ENCODE results near the gene SPSB1. TPM values are rescaled to one million over a fixed set of nuclear protein-coding genes. Genes with fewer than 3 reads are reported as not detected.
"Not testable (repeated sequence)": the region's sequence is repeated elsewhere in the genome, so short reads cannot be mapped to it uniquely, and the experiment has no call there.

SPSB1 gene
- total RNA-seq, 2 experiments from 2014 or later, result 11.0 to 12.5 TPM

DNA sequence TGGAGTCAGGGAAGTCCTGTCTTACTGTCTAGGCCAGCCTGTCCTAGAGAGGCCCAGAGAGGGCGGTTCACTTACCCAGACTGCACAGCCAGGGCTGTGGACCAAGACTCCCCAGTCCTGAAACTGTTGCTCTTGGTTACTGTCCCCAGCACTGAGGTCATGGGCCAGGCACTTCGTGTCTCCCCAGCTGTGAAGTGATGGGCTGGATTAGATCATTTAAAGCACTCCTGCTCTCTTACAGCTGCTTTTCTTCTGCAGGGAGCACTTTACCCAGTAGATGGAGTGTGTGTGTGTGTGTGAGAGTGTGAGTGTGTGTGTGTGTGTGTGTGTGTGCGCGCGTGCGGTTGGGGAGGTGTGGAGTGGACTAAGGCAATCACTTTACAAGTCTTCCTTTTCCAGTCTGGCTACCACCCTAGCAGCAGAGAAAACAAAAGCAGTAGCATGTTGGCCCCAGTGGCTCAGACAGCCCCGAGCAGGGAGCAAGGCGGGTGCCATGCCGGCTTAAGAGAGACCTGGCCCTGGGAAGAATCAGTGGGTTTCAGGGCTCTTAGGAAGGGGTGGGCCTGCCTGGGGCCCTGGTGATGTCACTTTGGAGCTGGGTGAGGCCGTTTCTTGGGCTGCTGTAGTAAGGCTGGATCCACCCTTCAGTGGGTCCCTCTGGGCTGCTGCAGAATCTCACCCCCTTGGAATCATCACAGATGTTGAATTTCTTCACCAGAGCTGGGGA lies 2.4 kb downstream of the SPSB1 start:
- Mint-ChIP-seq H3K27ac (peak overlapping the region; percentile 43), H3K27me3 (peaks cover 3% of the 10 kb centered on the region), H3K9me3 (no peaks in the 10 kb centered on the region), H3K4me1 (ENCODE audit: low read depth) (peaks cover 25% of the 10 kb centered on the region), H3K36me3 (no peaks in the 10 kb centered on the region), H3K4me3 (no peak overlapping the region)
- ChIA-PET CTCF (interaction anchor here (0.6 to 1.8 kb wide), 8 partner anchors 20 to 196 kb away, joined by 3 to 8 read pairs (median 4); no protein-coding TSS in a partner anchor), POLR2A (no interaction called here)
- peak; percentile 72 for DNase-seq
- intact Hi-C loops (cut with micrococcal nuclease), result loop anchor here (1.0 to 5.0 kb wide), 5 partner anchors 14 to 292 kb away; partner anchors contain the start of gene TMEM201

DNA sequence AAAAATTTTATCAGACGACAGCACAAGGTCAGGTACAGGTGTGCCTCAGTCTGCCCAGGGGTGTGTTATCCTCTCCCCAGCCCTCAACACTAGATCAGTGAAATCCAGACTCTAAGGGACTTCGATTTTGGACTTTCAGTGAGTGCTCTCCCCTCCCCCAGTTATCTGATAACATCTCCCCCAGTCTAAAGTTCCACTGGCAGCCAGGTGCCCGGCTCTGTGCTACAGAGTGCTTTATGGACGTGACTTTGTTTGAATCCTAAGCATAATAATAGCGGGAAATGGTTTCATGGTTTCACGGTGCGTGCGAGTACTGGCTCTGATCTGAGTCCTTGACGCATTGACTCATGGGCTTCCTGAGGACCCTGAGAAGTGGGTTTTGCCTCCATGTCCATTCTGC lies 3.2 kb downstream of the SPSB1 start:
- no peaks in the 10 kb centered on the region for H3K9me3 Mint-ChIP-seq
- CTCF ChIA-PET, result interaction anchor here (1.0 to 1.8 kb wide), 5 partner anchors 20 to 196 kb away, joined by 3 to 8 read pairs (median 5); no protein-coding TSS in a partner anchor
- peaks cover 3% of the 10 kb centered on the region for H3K27me3 Mint-ChIP-seq
- DNase-seq, result no peak
- H3K27ac Mint-ChIP-seq, result no peak overlapping the region
- no peak overlapping the region for H3K4me3 Mint-ChIP-seq
- no peaks in the 10 kb centered on the region for H3K36me3 Mint-ChIP-seq
- POLR2A ChIA-PET, result no interaction called here
- intact Hi-C loops (cut with micrococcal nuclease), result loop anchor here (2.0 kb wide), 2 partner anchors 15 to 117 kb away; no protein-coding TSS in a partner anchor
- peaks cover 27% of the 10 kb centered on the region for H3K4me1 Mint-ChIP-seq (ENCODE audit: low read depth)

- intact Hi-C loops (cut with micrococcal nuclease), result no loop called here
- Mint-ChIP-seq H3K4me3 (no peak overlapping the region), H3K9me3 (no peaks in the 10 kb centered on the region), H3K36me3 (no peaks in the 10 kb centered on the region), H3K27me3 (peaks cover under 1% of the 10 kb centered on the region), H3K27ac (no peak overlapping the region), H3K4me1 (ENCODE audit: low read depth) (peaks cover 27% of the 10 kb centered on the region)
- ChIA-PET POLR2A (no interaction called here), CTCF (interaction anchor here (0.5 to 1.5 kb wide), 2 partner anchors 200 to 329 kb away, joined by 3 read pairs; no protein-coding TSS in a partner anchor)
- no peak for DNase-seq
These were observed 4.2 kb downstream of the SPSB1 start for GRCh38 chr1:9296850-9297249.

- ChIA-PET CTCF (interaction anchor here (1.0 to 1.5 kb wide), 2 partner anchors 9 to 199 kb away, joined by 3 read pairs; no protein-coding TSS in a partner anchor), POLR2A (no interaction called here)
- intact Hi-C loops (cut with micrococcal nuclease), result no loop called here
- Mint-ChIP-seq H3K4me3 (no peak overlapping the region), H3K27ac (no peak overlapping the region), H3K4me1 (ENCODE audit: low read depth) (peaks cover 29% of the 10 kb centered on the region), H3K27me3 (no peaks in the 10 kb centered on the region), H3K36me3 (no peaks in the 10 kb centered on the region), H3K9me3 (no peaks in the 10 kb centered on the region)
- no peak for DNase-seq
These were observed 5.1 kb downstream of the SPSB1 start for GRCh38 chr1:9297831-9298230.

DNA sequence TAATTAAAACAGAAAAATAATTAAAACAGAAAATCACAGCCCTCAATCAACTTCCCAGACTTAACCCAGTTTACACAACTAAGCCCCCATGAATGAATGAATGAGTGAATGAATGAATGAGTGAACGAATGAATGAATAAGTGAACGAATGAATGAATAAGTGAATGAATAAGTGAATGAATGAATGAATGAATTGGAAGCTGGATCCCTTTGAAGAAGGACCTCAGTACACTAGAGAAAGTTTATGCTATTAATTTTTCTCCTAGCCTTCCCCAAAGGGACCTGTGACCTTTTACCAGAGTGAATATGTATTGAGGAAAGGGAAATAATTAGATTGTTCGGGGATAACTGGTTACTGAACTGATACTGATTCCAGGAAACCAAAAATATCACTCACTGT lies 5.6 kb downstream of the SPSB1 start:
- ChIA-PET POLR2A (no interaction called here), CTCF (interaction anchor here (1.0 kb wide), 1 partner anchor 9 kb away, joined by 3 read pairs; no protein-coding TSS in a partner anchor)
- Mint-ChIP-seq H3K27me3 (no peaks in the 10 kb centered on the region), H3K9me3 (no peaks in the 10 kb centered on the region), H3K4me3 (no peak overlapping the region), H3K4me1 (ENCODE audit: low read depth) (peaks cover 32% of the 10 kb centered on the region), H3K36me3 (no peaks in the 10 kb centered on the region), H3K27ac (no peak overlapping the region)
- intact Hi-C loops (cut with micrococcal nuclease), result no loop called here
- DNase-seq, result no peak

DNA sequence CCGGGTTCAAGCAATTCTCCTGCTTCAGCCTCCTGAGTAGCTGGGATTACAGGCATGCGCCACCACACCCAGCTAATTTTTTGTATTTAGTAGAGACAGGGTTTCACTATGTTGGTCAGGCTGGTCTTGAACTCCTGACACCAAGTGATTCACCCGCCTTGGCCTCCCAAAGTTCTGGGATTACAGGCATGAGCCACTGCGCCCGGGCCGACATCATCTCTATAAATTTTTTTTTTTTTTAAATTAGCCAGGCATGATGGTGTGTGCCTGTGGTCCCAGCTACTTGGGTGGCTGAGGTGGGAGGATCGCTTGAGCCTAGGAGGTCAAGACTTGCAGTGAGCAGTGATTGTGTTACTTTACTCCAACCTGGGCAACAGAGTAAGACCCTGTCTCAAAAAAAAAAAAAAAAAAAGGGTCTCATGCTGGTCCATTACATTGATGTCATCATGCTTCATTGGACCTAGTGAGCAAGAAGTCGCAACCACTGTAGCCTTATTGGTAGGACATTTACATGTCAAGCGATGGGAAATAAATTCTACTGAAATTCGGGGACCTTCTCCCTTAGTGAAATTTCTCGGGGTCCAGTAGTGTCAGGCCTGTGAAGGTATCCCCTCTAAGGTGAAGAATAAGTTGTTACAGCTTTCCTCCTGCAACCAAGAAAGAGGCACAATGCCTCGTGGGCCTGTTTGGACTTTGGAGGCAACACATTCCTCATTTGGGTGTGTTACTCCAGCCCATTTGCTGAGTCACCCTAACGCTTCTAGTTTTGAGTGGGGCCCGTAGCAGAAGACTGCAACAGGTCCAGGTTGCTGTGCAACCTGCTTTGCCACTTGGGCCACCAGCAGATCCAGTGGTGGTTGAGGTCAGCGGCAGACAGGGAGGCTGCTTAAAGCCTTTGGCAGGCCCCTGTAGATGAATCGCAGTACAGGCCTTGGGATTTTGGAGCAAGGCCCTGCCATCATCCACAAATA lies 7.2 kb downstream of the SPSB1 start:
- peaks cover 28% of the 10 kb centered on the region for H3K4me1 Mint-ChIP-seq (ENCODE audit: low read depth)
- H3K9me3 Mint-ChIP-seq; DNase-seq; H3K4me3 Mint-ChIP-seq; intact Hi-C loops (cut with micrococcal nuclease); H3K27me3 Mint-ChIP-seq; H3K36me3 Mint-ChIP-seq; H3K27ac Mint-ChIP-seq: not testable (repeated sequence)
- CTCF ChIA-PET, result interaction anchor here (0.7 kb wide), 1 partner anchor 10 kb away, joined by 3 read pairs; no protein-coding TSS in a partner anchor
- POLR2A ChIA-PET, result interaction anchor here (0.6 kb wide), 1 partner anchor 106 kb away, joined by 8 read pairs; no protein-coding TSS in a partner anchor

GRCh38 chr1:9300573-9300972 lies 7.9 kb downstream of the SPSB1 start:
- no peak for DNase-seq
- no peaks in the 10 kb centered on the region for H3K36me3 Mint-ChIP-seq
- no peak overlapping the region for H3K27ac Mint-ChIP-seq
- no peaks in the 10 kb centered on the region for H3K9me3 Mint-ChIP-seq
- ChIA-PET CTCF (interaction anchor here (0.6 kb wide), 1 partner anchor 219 kb away, joined by 3 read pairs; no protein-coding TSS in a partner anchor), POLR2A (no interaction called here)
- H3K4me1 Mint-ChIP-seq (ENCODE audit: low read depth), result peaks cover 28% of the 10 kb centered on the region
- intact Hi-C loops (cut with micrococcal nuclease), result no loop called here
- H3K4me3 Mint-ChIP-seq, result no peak overlapping the region
- no peaks in the 10 kb centered on the region for H3K27me3 Mint-ChIP-seq

DNA sequence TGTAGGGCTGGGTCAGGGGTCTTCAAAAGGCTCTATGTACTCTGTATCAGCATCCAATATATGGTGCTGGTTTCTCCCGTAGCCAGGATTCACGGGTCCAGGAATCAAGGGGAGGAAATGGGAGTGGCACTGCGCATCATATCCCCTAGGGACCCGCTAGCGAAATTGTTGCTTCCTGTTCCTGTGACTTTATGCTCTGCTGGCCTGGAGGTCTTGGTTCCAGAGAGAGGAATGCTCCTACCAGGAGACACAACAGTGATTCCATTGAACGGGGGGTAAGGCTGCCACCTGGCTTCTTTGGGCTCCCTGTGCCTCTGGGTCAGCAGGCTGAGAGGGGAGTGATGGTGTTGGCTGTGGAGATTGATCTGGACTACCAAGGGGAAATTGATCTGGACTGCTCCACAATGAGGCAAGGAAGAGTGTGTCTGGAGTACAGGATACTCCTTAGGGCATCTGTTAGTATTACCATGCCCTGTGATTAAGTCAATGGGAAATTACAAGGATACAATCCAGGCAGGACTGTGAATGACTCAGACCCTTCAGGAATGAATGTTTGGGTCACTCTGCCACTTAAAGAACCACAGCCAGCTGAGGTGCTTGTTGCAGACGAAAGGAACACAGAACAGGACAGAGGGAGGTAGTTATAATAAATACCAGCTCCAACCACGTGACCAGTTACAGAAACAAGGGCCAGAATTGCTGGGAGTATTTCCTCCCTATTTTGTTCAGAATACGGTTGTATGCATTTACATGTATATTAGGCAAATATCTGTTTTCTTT lies 10.2 kb downstream of the SPSB1 start:
- peaks cover 28% of the 10 kb centered on the region for H3K4me1 Mint-ChIP-seq (ENCODE audit: low read depth)
- no peaks in the 10 kb centered on the region for H3K36me3 Mint-ChIP-seq
- intact Hi-C loops (cut with micrococcal nuclease), result no loop called here
- no peaks in the 10 kb centered on the region for H3K27me3 Mint-ChIP-seq
- no peak overlapping the region for H3K4me3 Mint-ChIP-seq
- CTCF ChIA-PET, result no interaction called here
- H3K9me3 Mint-ChIP-seq, result no peaks in the 10 kb centered on the region
- no peak overlapping the region for H3K27ac Mint-ChIP-seq
- DNase-seq, result no peak
- POLR2A ChIA-PET, result no interaction called here

- Mint-ChIP-seq H3K27me3 (no peaks in the 10 kb centered on the region), H3K36me3 (no peaks in the 10 kb centered on the region), H3K4me1 (ENCODE audit: low read depth) (peaks cover 28% of the 10 kb centered on the region), H3K9me3 (no peaks in the 10 kb centered on the region), H3K27ac (no peak overlapping the region), H3K4me3 (no peak overlapping the region)
- ChIA-PET POLR2A (no interaction called here), CTCF (interaction anchor here (1.4 kb wide), 1 partner anchor 151 kb away, joined by 3 read pairs; no protein-coding TSS in a partner anchor)
- DNase-seq, result no peak
- intact Hi-C loops (cut with micrococcal nuclease), result no loop called here
These were observed 11.2 kb downstream of the SPSB1 start for GRCh38 chr1:9303916-9304315.

DNA sequence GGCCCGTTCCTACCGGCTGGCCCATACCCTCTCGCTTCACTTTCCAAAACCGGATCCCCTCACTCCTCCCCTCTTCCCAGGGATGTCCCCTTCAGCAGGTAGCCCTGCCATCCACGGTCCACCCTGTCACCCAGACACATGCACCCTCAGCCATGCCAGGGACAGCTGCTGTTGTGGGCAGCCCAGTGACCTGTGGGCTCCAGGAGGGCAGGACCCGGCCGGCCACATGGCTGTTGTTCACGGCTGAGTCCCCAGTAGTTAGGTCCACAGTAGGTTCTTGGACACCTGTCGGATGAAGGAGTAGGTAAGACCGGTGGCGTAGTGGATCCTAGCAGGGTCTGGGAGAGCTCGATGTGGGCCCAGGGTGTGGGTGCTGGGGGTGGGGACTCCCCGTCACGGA lies 12.5 kb downstream of the SPSB1 start:
- CTCF ChIA-PET, result no interaction called here
- Mint-ChIP-seq H3K4me3 (no peak overlapping the region), H3K27me3 (no peaks in the 10 kb centered on the region), H3K27ac (no peak overlapping the region), H3K9me3 (no peaks in the 10 kb centered on the region), H3K4me1 (ENCODE audit: low read depth) (peaks cover 25% of the 10 kb centered on the region), H3K36me3 (no peaks in the 10 kb centered on the region)
- POLR2A ChIA-PET, result no interaction called here
- DNase-seq, result no peak
- intact Hi-C loops (cut with micrococcal nuclease), result no loop called here

DNA sequence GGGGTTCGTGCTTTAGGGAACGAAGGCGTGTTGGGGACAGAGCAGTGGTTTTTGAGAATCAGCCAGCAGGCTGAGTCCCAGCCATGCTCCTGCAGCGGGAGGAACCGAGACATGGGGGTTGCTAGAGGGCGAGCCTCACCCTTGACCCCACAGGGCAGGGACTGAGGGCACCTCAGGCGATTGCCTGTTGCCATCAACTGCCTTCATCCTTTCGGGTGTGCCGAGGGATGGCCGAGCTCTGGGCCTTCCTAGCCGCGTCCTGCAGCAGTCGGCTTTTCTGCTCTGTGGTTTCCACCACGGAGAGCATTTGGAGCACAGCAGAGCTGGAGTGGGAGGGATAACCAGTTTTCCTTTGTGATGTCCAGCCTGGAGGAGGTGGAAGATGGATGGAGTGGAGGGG lies 13.3 kb downstream of the SPSB1 start:
- POLR2A ChIA-PET, result no interaction called here

More for the DNA sequence above, 13.3 kb downstream of the SPSB1 start:
- DNase-seq, result no peak
- intact Hi-C loops (cut with micrococcal nuclease), result no loop called here
- no peaks in the 10 kb centered on the region for H3K36me3 Mint-ChIP-seq
- no peak overlapping the region for H3K4me3 Mint-ChIP-seq
- H3K9me3 Mint-ChIP-seq, result no peaks in the 10 kb centered on the region
- no peaks in the 10 kb centered on the region for H3K27me3 Mint-ChIP-seq
- CTCF ChIA-PET, result interaction anchor here (1.3 kb wide), 1 partner anchor 39 kb away, joined by 3 read pairs; no protein-coding TSS in a partner anchor
- H3K4me1 Mint-ChIP-seq (ENCODE audit: low read depth), result peaks cover 20% of the 10 kb centered on the region
- H3K27ac Mint-ChIP-seq, result no peak overlapping the region
